HEK293 (cell line): ENCODE measurements around the gene MARCOL.

Source experiments
- GFI1B ChIP-seq: fragments of 450-650 bp; formaldehyde crosslinking; IDR thresholded peaks from 2 replicates; pipeline ENCODE4 v1.5.1; 2016; ENCODE audit warnings: missing biosample characterization, missing genetic modification characterization
- ZBTB17 ChIP-seq: fragments of 450-650 bp; formaldehyde crosslinking; IDR thresholded peaks from 2 replicates; pipeline ENCODE4 v1.5.1; 2016; ENCODE audit warnings: missing biosample characterization, missing genetic modification characterization

DNA sequence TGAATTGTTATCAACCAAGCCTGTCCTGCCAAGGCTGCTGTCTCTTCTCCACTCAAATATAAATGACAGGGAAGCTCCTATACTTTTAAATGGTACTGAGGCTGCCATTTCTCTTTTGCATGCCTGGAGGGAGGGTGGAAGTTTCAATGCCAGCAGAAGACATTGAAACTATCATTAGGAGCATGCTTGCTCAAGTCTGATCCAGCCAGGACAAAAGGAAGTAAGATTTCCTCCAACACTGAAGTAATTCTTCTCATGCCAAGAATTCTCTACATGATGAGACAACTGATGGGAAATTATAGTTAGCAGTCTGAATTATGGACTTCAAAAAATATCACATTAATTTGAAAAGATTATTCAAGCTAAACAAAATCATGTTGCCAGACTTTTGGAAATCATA is 30.1 kb upstream of the MARCOL start:
- TF ChIP-seq GFI1B: no peak
- no peak for TF ChIP-seq ZBTB17
